Uterus (tissue), 2 donors: ENCODE data around the gene ABCG5.

Experiments used
- POLR2A ChIP-seq, 2 donors: fragments of 450-650 bp; IDR thresholded peaks; one replicate each; pipeline ENCODE4 v1.6.1; 2016; ENCODE audit warnings: antibody characterized with exemption in 2 of 2, mild to moderate bottlenecking in 1 of 2, moderate library complexity in 1 of 2
- TF ChIP-seq, protein P1 (sequence below), 4 experiments: fragments of 200-600 bp in 2 of 4; fragments of 450-650 bp in 2 of 4; sonication (generic) in 2 of 4; IDR thresholded peaks; one replicate each; pipeline ENCODE4 v1.5.1; 2016 to 2019; ENCODE audit warnings: antibody characterized with exemption in 4 of 4, mild to moderate bottlenecking in 2 of 4, moderate library complexity in 1 of 4

GRCh38 chr2:43794956-43795355, 43.7 kb downstream of the ABCG5 start:
- TF ChIP-seq, protein P1, sequence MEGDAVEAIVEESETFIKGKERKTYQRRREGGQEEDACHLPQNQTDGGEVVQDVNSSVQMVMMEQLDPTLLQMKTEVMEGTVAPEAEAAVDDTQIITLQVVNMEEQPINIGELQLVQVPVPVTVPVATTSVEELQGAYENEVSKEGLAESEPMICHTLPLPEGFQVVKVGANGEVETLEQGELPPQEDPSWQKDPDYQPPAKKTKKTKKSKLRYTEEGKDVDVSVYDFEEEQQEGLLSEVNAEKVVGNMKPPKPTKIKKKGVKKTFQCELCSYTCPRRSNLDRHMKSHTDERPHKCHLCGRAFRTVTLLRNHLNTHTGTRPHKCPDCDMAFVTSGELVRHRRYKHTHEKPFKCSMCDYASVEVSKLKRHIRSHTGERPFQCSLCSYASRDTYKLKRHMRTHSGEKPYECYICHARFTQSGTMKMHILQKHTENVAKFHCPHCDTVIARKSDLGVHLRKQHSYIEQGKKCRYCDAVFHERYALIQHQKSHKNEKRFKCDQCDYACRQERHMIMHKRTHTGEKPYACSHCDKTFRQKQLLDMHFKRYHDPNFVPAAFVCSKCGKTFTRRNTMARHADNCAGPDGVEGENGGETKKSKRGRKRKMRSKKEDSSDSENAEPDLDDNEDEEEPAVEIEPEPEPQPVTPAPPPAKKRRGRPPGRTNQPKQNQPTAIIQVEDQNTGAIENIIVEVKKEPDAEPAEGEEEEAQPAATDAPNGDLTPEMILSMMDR (IDR thresholded peaks at IDR 0.05): no peak
- no peak for TF ChIP-seq POLR2A (IDR thresholded peaks at IDR 0.05)
